NCI-H1930 (cell line): ENCODE results near the gene ADARB2.
"Not testable (repeated sequence)": the region's sequence is repeated elsewhere in the genome, so short reads cannot be mapped to it uniquely, and the experiment has no call there.

ENCODE experiments used
- DNase-seq, 2 experiments: peaks; one replicate each; lab custom pipeline; 2025; lab: John Stamatoyannopoulos, UW

Gene ADARB2

DNA sequence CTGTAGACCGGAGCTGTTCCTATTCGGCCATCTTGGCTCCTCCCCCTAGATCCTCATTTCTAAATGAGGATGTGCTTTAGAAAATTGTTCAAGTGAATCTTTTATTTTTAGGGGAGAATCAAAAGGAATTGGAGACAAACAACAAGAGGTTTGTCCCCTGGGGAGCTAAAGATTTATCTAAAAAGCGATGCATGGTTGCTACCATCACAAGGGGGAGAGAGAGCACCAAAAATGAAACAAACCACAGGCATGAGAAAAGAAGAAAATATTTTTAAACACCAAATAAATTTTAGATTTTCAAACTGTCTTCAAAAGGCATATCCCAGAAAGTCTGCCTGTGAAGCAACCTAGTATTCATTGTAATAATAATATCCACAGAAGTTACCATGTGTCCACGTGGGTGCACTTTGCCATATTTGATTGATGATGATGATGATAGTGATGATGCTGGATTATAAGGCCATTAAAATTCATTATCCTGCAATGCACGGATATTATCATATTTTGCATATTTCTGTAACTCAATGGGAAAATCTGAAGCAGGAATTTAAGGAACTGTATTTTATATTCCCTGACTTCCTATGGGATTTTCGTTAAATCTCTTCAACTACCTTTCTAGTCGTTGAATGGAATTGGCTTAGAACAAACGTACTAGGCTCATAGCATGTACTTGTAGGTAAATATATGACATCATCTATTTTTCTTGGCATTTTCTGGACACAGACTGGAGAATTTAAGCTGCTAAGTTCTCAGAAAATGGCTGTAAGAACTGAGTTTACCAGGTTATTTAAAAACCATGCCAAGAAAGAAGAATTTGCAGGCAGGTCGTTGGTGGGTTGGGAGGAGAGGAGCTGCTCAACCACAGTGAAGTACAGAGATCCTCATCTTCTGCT lies 509.6 kb downstream of the ADARB2 start:
- no peak for DNase-seq

DNA sequence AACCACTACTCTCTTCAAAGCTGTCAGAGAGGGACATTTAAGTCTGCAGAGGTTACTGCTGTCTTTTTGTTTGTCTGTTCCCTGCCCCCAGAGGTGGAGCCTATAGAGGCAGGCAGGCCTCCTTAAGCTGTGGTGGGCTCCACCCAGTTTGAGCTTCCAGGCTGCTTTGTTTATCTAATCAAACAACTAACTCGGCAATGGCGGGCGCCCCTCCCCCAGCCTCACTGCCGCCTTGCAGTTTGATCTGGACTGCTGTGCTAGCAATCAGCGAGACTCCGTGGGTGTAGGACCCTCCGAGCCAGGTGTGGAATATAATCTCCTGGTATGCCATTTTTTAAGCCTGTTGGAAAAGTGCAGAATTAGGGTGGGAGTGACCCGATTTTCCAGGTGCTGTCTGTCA lies 510.4 kb downstream of the ADARB2 start:
- not testable (repeated sequence) for DNase-seq

DNA sequence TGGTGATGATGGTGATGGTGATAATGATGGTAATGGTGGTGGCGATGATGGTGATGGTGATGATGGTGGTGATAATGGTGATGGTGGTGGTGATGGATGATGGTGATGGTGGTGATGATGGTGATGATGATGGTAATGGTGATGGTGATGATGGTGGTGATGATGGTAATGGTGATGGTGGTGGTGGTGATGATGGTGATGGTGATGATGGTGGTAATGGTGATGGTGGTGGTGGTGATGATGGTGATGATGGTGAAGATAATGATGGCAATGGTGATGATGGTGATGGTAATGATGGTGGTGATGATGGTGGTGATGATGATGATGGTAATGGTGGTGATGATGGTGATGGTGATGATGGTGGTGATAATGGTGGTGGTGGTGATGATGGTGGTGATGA lies 517.5 kb downstream of the ADARB2 start:
- not testable (repeated sequence) for DNase-seq

DNA sequence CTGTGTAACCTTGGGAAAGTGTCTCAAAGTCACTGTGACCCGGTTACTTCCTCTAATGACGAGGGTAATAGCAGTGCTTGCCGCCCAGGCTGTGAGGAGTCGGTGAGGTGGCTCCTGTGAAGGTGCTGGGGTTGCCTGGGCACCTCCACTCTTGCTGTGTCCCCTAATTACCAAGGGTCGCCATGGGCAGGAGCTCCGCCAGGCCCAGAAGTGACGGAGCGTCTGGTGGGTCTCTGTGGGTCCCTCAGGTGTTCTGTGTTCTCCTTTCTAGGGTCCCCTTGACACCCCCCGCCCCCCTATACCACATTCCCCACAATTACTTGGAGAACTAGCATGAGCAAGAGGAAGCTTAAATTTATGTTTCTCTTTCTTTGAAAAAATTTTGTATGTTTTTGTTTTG lies 519.7 kb downstream of the ADARB2 start:
- DNase-seq: no peak

DNA sequence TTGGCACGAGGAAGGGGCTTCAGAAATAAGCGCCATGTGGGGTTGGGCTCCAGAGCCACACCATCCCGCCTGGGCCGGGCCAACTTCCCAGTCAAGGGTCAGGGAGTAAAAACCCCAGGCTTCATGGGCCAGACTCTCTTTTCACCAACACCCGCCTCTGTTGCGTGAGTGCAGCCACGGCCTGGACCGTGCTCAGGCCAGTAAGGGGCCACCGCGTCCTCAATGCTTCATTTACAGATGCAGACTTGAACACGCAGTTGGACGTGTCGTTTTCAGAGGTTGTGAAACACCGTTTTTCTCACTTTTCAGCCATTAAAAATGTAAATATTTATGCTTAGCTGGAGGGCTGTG lies 520.1 kb downstream of the ADARB2 start:
- DNase-seq: no peak

DNA sequence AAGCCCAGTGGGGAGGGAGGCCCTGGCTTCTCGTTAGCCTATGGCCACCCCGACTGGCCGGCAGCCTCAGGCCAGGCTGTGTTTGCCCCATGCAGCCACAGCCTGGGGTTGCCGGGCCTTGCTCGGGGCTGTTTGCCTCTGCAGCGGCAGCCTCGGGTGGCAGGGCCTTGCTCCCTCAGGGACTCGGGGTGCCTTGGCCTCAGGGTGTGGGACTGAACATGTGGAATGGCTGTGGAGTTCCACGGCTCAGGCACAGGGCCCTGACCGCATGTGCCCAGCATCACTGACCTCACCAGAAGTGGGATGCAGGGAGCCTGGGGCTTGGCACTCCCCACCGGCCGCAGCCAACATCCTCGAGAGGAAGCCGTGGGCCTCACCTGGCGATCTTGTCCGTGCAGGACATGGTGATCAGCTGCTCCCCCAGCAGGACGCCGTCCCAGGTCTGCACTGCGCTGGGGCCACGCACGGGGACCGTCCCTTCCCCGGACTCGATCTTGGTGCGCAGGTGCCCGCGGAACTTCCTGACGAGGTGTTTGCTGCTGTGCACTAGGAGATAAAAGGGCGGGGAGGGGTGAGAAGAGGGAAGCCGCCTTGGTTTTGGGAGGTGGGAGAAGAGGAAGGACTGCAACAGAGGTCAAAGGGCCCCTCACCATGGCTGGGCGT lies 520.6 kb downstream of the ADARB2 start:
- DNase-seq: no peak

DNA sequence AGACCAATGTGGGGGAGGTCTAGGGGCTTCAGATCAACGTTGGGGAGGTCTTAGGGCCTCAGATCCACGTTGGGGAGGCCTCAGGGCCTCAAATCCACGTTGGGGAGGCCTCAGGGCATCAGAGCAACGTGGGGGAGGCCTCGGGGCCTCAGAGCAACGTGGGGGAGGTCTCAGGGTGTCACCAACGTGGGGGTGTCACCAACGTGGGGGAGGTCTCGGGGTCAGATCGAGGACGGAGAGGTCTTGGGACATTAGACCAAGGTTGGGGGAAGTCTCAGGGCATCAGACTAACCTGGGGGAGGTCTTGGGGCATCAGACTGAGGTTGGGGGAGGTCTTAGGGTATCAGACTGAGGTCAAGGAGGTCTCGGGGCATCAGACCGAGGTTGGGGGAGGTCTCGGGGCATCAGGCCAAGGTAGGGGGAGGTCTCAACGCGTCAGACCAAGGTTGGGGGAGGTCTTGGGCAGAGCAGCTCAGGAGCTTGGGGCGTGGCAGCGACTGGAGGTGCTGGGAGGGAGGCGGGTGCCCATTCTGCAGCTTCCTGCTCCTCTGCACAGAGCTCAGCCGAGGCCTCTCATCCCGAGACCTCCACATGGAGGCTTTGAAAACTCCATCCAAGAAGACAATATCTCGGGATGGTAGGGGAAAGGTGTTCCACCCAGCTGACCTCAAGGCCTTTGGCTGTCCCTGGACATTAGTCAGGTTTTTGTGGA lies 521.3 kb downstream of the ADARB2 start:
- no peak for DNase-seq

DNA sequence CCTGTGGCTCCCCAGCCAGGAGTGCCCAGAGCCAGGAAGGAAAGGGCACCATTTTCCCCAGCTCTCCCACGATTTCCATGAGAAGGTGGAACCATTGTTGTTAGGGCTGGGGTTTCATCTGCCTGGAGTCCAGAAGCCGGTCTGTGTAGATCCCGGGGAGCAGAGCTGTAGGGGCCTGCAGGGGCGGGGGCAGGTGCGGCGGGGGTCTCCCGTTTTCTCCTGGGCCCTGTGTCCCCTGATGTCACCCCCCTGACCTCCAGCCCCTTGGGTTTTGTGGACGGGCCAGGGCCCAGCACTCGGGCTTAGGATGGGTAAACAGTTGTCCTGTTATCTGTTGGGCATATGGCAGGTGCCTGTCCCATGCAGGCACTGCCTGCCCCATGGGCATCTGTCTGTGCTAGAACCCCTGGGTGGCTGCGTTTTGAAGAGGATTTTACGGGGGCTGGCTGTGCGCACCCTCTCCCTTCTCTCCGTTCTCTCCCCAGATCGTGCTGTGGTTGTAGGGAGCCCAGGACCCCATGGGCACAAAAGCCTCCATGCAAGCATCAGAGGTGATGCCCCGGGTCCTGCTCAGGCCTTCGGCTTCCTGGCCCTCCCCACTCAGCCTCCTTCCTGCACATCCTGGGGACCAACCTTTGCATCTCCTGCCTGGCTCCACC lies 522.3 kb downstream of the ADARB2 start:
- no peak for DNase-seq

DNA sequence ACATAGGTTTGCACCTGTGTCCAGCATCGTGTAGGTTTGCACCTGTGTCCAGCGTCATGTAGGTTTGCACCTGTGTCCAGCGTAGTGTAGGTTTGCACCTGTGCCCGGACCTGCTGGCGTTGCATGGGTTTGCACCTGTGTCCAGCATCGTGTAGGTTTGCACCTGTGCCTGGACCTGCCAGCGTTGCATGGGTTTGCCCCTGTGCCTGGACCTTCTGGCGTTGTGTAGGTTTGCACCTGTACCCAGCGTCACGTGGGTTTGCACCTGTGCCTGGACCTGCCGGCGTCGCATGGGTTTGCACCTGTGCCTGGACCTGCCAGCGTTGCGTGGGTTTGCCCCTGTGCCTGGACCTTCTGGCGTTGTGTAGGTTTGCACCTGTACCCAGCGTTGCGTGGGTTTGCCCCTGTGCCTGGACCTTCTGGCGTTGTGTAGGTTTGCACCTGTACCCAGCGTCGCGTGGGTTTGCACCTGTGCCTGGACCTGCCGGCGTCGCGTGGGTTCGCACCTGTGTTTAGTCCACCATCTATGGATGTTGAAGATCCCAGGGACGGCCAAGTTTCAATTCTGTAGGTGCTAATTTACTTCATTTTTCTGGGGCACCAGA lies 523.2 kb downstream of the ADARB2 start:
- DNase-seq: no peak

DNA sequence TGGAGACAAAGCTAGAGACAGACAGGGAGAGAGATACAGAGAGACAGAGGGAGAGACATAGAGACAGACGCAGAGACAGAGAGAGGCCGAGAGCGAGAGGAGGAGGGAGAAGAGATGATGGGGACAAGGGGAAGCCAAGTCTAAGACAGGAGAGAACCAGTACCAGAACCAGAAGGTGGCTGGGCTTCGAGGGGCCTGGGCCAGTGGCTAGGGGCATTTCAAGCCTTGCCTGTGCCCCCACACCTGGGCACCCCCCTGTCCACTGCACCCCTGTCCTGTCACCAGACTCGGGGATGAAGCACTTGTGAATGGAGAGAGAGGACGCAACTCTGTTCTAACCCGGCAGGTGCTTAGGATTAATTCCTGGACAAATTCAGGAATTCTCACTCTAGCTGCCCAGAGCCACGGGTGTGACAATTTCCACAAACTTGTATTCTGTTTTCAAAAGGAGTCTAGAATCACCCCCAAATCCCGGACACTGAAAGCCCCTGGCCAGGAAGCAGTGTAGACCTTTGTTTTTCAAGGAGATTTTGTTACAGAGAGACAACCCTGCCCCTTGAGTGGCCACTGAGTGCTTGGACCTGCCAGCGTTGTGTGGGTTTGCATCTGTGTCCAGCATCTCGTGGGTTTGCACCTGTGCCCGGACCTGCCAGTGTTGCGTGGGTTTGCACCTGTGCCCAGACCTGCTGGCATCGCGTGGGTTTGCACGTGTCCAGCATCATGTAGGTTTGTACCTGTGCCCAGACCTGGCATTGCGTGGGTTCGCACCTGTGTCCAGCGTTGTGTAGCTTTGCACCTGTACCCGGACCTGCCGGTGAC lies 523.9 kb downstream of the ADARB2 start:
- DNase-seq: no peak

DNA sequence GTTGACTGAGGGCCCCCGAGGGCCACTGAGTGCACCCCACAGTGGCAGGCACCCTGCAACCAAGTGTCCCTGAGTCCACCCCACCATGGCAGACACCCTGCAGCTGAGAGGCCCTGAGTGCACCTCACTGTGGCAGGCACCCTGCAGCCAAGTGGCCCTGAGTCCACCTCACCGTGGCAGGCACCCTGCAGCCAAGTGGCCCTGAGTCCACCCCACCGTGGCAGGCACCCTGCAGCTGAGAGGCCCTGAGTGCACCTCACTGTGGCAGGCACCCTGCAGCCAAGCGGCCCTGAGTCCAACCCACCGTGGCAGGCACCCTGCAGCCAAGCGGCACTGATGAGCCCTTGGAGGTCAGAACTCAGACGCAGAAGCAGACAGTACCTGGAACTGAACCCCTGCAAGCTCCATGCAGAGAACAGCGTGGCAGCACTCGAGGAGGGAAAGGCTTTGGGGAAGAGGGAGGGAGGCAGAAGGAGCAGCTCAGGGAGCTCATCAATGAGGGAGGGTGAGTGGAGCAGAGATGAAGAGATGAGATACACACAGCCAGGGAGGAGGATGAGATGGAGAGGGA lies 524.7 kb downstream of the ADARB2 start:
- DNase-seq: no peak

DNA sequence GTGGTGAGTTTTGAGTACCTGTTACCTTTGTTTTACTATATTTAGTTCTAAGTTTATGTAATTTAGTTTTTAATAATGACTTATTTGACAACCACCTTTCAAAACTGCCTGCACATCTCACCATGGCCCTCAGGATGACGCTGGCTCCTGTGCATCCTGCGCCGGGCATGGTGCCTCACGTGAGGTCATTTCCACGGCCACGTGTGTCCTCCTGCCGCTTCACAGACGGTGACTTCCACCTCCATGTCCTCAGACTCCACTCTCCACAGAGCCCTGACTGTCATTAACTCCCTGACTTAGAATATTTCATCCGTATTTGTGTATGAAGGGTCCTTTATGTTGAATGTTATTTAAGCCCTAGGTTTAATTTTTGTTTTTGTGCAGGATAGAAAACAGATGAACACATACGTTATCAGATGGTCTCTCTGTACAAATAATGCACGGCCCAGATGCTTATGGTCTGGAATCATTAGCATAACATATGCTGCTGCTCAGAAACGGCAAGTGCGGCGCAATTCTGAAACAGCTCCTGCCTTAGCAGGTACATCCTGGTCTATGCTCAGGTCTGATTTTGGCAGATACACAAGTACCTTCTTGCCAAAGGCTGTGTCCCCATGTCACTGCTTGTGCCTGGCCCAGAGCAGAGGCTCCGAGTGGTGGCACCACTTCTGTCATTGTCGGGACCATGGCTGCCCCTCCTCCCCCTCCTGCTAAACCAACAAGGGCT lies 525.3 kb downstream of the ADARB2 start:
- no peak for DNase-seq

DNA sequence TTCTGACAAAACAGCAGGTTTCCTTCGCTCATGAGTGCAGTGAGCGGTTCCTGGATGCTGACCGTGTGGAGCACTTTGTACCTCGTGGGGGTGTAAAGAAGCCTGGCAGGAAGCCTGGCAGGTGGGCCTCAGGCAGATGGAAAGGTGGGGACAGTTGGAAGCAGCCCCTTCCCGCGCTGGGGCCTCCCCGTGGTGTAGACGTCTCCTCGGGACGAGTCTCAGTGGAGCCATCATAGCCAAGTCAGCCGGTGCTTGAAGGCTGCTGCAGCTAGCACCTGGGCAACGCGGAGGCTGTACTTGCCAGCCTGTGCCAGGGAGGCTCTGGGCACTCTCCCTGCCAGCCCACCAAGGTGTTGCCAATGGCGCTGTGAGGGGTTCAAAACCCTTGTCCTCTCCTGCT lies 526.7 kb downstream of the ADARB2 start:
- no peak for DNase-seq

DNA sequence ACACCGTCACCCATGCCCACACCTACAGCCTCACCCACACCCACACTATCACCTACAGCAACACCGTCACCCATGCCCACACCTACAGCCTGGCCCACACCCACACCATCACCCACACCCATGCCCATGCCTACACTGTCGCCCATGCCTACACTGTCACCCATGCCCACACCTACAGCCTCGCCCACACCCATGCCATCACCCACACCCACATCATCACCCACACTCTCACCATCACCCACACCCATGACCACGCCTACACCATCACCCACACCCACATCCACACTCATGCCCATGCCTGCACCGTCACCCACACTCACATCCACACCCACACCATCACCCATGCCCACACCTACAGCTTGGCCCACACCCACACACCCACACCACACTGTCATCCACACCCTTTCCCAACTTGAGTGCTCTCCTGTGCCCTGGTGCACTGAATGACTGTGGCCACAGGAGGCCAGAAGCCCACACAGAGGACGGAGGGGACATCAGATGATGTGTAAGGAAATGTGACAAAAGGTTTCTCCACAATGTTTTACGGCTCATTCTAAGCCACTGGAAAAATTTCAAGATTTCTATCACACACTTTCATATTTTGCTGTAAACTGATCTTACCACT lies 527.9 kb downstream of the ADARB2 start:
- DNase-seq: no peak

DNA sequence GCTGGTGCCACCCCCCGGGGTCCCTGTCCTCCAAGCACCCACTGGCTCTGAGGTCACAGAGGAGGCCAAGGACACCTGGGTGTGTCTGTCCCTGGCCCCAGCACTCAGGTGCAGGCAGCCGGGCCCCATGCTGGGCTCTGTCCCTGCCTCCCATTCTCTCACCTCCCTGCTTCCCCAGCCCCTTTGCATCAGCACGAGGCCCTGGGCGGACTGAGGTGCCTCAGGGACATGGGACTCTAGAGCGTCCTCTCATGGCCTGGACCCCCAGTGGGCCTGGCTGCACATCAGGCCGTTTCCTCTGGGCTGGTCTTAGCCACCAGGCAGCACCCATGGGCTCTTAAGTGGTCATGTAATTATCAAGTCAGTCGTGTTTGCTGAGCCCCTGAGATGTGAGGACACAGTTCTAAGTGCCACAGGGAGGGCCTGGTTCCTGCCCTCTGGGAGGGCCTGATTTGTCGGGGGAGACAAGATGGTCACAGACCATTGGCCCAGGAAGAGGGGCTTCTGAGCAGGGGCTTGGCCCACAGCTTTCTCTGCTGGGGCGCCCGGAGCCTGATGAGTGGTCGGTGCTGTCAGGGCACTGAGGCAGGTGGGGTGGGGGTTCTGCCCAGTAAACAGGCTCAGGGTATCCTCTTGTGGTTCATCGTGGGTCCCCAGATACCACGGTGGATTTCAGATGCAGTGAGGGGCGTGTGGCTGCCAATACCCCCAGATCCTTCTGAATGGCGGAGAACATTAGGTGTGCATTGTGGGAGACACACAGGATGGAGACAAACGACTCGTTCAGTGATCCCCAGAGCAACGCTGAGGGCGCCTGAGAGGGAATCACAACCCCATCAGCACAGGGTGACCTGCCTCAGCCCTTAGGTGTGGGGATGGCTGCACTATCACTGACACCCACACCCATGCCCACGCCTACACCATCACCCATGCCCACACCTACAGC lies 528.7 kb downstream of the ADARB2 start:
- DNase-seq: no peak

DNA sequence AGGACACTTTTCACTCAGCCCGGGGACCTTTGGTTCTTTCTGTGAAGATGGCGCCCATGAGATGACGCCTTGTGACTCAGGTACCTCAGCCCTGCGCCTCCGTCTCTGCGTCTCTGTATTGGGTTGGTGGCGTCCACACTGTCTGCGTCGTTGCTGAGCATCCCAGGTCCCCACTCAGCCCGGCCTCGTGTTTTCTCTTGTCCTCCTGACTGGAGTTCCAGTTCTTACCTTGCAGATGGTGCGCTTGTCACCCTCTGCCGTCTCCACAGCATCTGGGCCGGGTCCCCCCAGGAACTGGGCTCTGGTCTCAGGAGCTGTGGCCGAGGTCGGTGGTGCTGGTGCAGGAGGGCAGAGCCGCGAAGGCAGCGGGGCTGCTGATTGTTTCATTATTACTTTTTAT lies 530.7 kb downstream of the ADARB2 start:
- no peak for DNase-seq

DNA sequence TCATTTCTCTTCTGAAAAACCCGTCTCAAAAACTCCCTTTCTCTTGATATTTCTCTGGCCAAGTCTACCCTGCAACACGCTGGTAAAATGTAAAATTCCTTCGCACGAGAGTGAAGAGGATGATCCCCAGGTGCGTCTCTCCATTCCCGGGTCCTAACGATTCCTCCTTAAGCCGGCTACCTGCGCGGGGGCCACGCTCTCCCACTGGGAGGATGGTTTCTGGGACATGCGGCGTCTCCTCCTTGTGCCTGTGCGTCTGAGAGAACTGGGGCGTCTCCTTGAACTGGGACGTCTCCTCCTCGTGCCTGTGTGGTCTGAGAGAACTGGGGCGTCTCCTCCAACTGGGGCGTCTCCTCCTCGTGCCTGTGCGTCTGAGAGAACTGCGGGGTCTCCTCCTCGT lies 531.2 kb downstream of the ADARB2 start:
- DNase-seq: no peak

DNA sequence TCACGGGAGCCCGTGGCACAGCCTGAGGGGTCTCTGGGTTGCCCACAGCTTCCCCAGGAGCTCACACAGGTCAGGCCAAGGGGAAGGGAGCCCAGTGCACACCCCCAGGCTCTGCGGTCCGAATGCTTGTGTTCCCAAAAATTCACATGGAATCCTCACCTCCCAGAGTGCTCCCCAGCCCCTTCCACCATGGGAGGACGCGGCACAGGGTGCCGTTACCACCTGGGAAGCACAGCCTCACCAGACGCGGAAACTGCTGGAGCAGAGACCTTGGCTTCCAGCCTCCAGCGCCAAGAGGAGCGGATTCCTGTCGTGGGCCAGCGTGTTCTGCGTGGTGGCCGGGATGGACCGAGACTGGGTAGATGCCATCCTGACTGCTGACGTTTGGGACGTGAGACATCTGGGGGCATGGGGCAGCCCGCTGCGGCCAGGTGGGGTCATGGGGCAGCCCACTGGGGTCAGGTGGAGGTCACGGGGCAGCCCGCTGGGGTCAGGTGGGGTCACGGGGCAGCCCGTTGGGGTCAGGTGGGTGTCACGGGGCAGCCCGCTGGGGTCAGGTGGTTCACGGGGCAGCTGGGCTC lies 531.8 kb downstream of the ADARB2 start:
- no peak for DNase-seq
